OCI-LY3 (cell line): ENCODE data around the gene RSPH6A.

Source experiments
- EZH2phosphoT487 ChIP-seq: fragments of 200-600 bp; shearing (Covaris generic); IDR thresholded peaks from 2 replicates; pipeline ENCODE4 v1.6.1; 2018; ENCODE audit warnings: antibody characterized with exemption, mixed run types, low read depth
- TF ChIP-seq, protein P1 (sequence below): fragments of 200-600, 300-600 bp; sonication (generic); IDR thresholded peaks from 2 replicates; pipeline ENCODE4 v1.5.1; 2014; ENCODE audit warnings: antibody characterized with exemption, low read length, low read depth

DNA sequence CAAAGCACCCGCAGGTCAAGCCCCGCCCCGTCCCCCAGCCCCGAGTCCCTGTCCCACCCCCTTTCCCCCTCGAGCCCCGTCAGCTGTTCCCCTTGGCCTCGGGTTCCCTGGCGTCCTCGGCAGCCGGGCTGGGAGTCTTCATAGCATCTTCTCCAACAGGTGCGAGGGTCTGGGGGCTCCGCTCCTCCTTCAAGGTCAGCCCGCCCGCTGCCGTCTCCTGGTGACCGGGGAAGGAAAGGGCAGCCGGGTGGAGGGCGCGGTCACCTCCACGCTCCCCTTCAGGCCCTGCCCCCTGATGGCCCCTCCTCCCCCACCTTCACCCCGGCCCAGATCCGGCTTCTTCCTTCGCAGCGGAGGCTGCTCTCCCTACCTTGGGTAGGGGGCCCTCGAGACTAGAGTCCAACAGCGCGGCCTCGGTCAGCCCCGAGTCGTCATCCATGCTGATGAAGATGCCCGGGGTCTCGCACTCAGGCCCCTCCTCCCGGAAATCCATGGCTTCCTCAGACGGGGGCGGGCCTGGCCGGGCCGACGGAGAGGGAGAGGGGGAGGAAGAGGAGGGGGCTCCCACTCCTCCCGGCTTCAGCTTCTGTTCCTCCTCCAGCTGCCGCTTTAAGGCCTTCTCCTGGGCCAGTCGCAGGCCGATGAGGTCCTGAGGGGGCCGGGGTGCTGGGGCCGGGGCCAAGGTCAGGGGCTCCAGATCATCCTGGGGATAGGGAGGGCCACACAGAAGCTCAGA is 541 bp upstream of the RSPH6A start:
- TF ChIP-seq, protein P1, sequence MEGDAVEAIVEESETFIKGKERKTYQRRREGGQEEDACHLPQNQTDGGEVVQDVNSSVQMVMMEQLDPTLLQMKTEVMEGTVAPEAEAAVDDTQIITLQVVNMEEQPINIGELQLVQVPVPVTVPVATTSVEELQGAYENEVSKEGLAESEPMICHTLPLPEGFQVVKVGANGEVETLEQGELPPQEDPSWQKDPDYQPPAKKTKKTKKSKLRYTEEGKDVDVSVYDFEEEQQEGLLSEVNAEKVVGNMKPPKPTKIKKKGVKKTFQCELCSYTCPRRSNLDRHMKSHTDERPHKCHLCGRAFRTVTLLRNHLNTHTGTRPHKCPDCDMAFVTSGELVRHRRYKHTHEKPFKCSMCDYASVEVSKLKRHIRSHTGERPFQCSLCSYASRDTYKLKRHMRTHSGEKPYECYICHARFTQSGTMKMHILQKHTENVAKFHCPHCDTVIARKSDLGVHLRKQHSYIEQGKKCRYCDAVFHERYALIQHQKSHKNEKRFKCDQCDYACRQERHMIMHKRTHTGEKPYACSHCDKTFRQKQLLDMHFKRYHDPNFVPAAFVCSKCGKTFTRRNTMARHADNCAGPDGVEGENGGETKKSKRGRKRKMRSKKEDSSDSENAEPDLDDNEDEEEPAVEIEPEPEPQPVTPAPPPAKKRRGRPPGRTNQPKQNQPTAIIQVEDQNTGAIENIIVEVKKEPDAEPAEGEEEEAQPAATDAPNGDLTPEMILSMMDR, result no peak
- no peak for TF ChIP-seq EZH2phosphoT487
